Fibroblast of pulmonary artery (primary cell): ENCODE measurements around the gene SLC12A1.
A peak's percentile ranks its signal among the peaks of the same experiment; 100 is the strongest.

Experiments
- DNase-seq: peaks from one replicate; pipeline ENCODE4 v3.0.0-alpha.2; 2010; ENCODE audit warnings: low read depth
- H3K4me3 ChIP-seq: replicated peaks from 2 replicates; pipeline ENCODE4 v1.5.1; 2011; ENCODE audit warnings: low read depth, mild to moderate bottlenecking, control low read depth, low read length, moderate library complexity
- CTCF ChIP-seq: IDR thresholded peaks from 2 replicates; pipeline ENCODE4 v1.5.1; 2011; ENCODE audit warnings: mild to moderate bottlenecking, control low read depth, low read length, inconsistent platforms; ENCODE audit errors: missing control alignments

The SLC12A1 gene

GRCh38 chr15:48233246-48233645 lies 27.1 kb downstream of the SLC12A1 start:
- no peak overlapping the region for H3K4me3 ChIP-seq
- no peak for TF ChIP-seq CTCF
- DNase-seq = no peak

- no peak overlapping the region for H3K4me3 ChIP-seq
- no peak for TF ChIP-seq CTCF
- no peak for DNase-seq
These were observed 33.2 kb downstream of the SLC12A1 start for GRCh38 chr15:48239334-48239733.

- no peak for DNase-seq
- TF ChIP-seq CTCF = no peak
- no peak overlapping the region for H3K4me3 ChIP-seq
These were observed 35.9 kb downstream of the SLC12A1 start for GRCh38 chr15:48242015-48242414.

GRCh38 chr15:48242535-48242934 lies 36.4 kb downstream of the SLC12A1 start:
- DNase-seq = no peak
- H3K4me3 ChIP-seq = no peak overlapping the region
- no peak for TF ChIP-seq CTCF

- peak; percentile 65 for DNase-seq
- no peak for TF ChIP-seq CTCF
- H3K4me3 ChIP-seq = no peak overlapping the region
These were observed 38.8 kb downstream of the SLC12A1 start for GRCh38 chr15:48244921-48245320.

- DNase-seq = no peak
- no peak for TF ChIP-seq CTCF
- no peak overlapping the region for H3K4me3 ChIP-seq
These were observed 42.3 kb downstream of the SLC12A1 start for GRCh38 chr15:48248414-48248813.

GRCh38 chr15:48250640-48251076 lies 44.6 kb downstream of the SLC12A1 start:
- peak; percentile 87 for DNase-seq
- no peak overlapping the region for H3K4me3 ChIP-seq
- TF ChIP-seq CTCF = peak; percentile 74
